Spinal cord (tissue), 10 donors: Measurements from ENCODE around the gene CNOT3. TPM values are rescaled to one million over a fixed set of nuclear protein-coding genes. Genes with fewer than 3 reads are reported as not detected.

Source experiments
- DNase-seq, 6 donors: peaks; one replicate each; pipeline versions ENCODE4 v3.0.0 to v3.0.0-alpha.2; 2013 to 2015; ENCODE audit warnings: low spot score in 6 of 6, low read depth in 4 of 6
- H3K27ac ChIP-seq: one replicate; pipeline ENCODE4 v1.5.1; 2013; ENCODE audit warnings: low read depth, low read length, control low read depth
- H3K27me3 ChIP-seq: one replicate; pipeline ENCODE4 v1.6.1; 2013; ENCODE audit warnings: low read length; ENCODE audit not compliant: control insufficient read depth, insufficient read depth
- H3K36me3 ChIP-seq: one replicate; pipeline ENCODE4 v1.6.1; 2013; ENCODE audit warnings: low read length; ENCODE audit not compliant: control insufficient read depth, insufficient read depth
- H3K4me1 ChIP-seq: one replicate; pipeline ENCODE4 v1.6.1; 2013; ENCODE audit warnings: low read length; ENCODE audit not compliant: control insufficient read depth, insufficient read depth
- H3K4me3 ChIP-seq: one replicate; pipeline ENCODE4 v1.5.1; 2013; ENCODE audit warnings: low read depth, low read length, control low read depth
- H3K9me3 ChIP-seq: one replicate; pipeline ENCODE4 v1.6.1; 2013; ENCODE audit warnings: low read length; ENCODE audit not compliant: control insufficient read depth, insufficient read depth
- WGBS: methylation state at CpG from one replicate; pipeline ENCODE4 v1.1.5; 2013; ENCODE audit warnings: missing lambda C conversion rate; ENCODE audit not compliant: insufficient coverage; 5-methylcytosine and 5-hydroxymethylcytosine counted together
- polyA plus RNA-seq, 2 donors: library from polyadenylated mRNA; unstranded; fragments of 120-200 nt; gene quantifications; one replicate each; pipeline ENCODE4 v1.2.1, GENCODE V29; 2013; ENCODE audit not compliant: insufficient read length in 2 of 2
- total RNA-seq, 2 donors: library from RNA; depleted of rRNA in 1 of 2; stranded (reverse); fragments of 120-200 nt in 1 of 2; fragments of >200 nt in 1 of 2; gene quantifications; one replicate each; pipeline versions ENCODE4 v1.2.3 to v1.2.4, GENCODE V29; 2013 to 2014
- donor health status: healthy.

CNOT3 gene
- total and polyA plus RNA-seq, 4 donors = 7.2 to 62.9 (median 36.7) TPM

DNA sequence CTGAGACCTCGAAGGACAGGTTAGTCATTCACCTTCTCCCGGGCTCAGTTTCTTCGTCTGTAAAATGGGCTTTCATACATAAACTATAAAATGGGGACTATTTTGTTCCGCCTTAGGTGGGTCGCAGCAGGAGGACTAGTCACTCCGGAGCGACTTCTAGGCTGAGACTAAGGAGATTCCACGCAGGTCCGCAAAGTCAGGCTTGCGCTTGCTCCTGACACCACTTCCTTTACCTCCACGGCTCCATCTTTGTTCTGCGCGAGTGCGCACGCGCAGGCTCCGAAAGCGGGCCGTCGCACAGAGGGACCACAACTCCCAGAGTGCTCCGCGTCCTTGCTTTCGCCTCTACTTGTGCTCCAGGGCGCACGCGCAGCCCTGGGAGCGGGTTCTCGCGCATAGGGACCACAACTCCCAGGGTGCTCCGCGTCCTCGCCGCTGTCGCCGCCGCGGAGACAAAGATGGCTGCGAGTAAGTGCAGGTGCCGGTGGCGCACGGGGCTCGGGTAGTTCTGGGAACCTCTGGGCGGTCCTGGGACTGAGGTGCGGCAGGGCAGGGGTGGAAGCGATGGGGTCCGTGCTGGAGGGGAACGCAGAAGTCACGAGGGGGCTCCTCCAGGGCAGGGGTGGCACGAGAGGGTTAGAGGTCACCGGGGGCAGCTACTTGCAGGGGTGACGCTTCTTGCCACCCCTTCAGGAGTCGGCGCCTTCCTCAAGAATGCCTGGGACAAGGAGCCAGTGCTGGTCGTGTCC, 35.0 kb upstream of the CNOT3 start, which contains the start of gene NDUFA3:
NDUFA3 (plus strand) TSS at position 435 of the 749 bp plus-strand sequence; CDS start at position 459, 24 bp downstream.
- no peaks in the 10 kb centered on the region for H3K9me3 ChIP-seq
- H3K27ac ChIP-seq = no peak within 1 kb of the TSS
- H3K4me3 ChIP-seq = peak within 1 kb of the TSS; percentile 87
- peaks cover 33% of the 10 kb centered on the region for H3K36me3 ChIP-seq
- H3K27me3 ChIP-seq = peaks cover 2% of the 10 kb centered on the region
- peaks cover 18% of the 10 kb centered on the region for H3K4me1 ChIP-seq
- peak; percentile 94 to 100 (median 97) for DNase-seq
- WGBS = under 1% methylated on average over 51 of the region's 54 CpGs

DNA sequence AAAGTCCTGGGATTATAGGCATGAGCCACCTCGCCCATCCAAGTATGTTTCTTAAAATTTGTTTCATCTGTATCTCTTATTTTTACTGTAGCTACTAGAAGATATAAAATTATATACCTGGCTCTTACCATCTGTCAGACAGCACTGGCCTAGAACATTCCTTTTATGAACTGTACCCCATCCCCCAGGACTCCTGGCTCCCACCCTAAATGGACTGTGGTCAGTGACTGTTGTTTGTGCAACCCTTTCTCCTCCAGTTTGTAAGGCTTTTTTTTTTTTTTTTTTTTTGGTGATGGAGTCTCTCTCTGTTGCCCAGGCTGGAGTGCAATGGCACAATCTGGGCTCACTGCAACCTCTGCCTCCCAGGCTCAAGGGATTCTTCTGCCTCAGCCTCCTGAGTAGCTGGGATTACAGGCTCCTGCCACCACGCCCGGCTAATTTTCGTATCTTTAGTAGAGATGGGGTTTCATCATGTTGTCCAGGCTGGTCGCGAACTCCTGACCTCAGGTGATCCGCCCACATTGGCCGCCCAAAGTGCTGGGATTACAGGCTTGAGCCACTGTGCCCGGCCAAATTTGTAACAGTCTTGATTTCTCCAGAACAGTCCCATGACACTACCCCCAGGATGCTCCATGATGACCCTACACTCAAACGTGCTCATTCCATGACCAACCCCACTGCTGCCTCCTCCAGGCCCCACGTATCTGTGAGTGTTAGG, 32.4 kb upstream of the CNOT3 start:
- H3K27me3 ChIP-seq = no peaks in the 10 kb centered on the region
- WGBS = 95% methylated on average over 10 of the region's 11 CpGs

GRCh38 chr19:54105796-54106195, 31.8 kb upstream of the CNOT3 start:
- H3K27me3 ChIP-seq = no peaks in the 10 kb centered on the region
- H3K4me1 ChIP-seq = peaks cover 18% of the 10 kb centered on the region
- whole genome bisulfite sequencing = 93% methylated on average over 10 of the region's 10 CpGs
- peaks cover 65% of the 10 kb centered on the region for H3K36me3 ChIP-seq
- no peak overlapping the region for H3K27ac ChIP-seq
- no peaks in the 10 kb centered on the region for H3K9me3 ChIP-seq
- DNase-seq = no peak
- no peak overlapping the region for H3K4me3 ChIP-seq

More for the DNA sequence above, 32.4 kb upstream of the CNOT3 start:
- Histone ChIP-seq H3K4me3 (no peak overlapping the region), H3K9me3 (no peaks in the 10 kb centered on the region), H3K4me1 (peaks cover 18% of the 10 kb centered on the region), H3K36me3 (peaks cover 58% of the 10 kb centered on the region), H3K27ac (no peak overlapping the region)
- DNase-seq = no peak

- Histone ChIP-seq H3K36me3 (peaks cover 72% of the 10 kb centered on the region), H3K4me3 (no peak overlapping the region), H3K27me3 (no peaks in the 10 kb centered on the region), H3K4me1 (peaks cover 18% of the 10 kb centered on the region), H3K9me3 (no peaks in the 10 kb centered on the region), H3K27ac (no peak overlapping the region)
- DNase-seq = no peak
- 90% methylated on average over 11 of the region's 15 CpGs for WGBS
Observed at GRCh38 chr19:54106716-54107115, 30.8 kb upstream of the CNOT3 start.

- Histone ChIP-seq H3K4me3 (no peak overlapping the region), H3K9me3 (no peaks in the 10 kb centered on the region), H3K36me3 (peaks cover 80% of the 10 kb centered on the region), H3K27ac (no peak overlapping the region), H3K4me1 (peaks cover 12% of the 10 kb centered on the region), H3K27me3 (no peaks in the 10 kb centered on the region)
- no peak for DNase-seq
- 86% methylated on average over 18 of the region's 21 CpGs for WGBS
Observed at GRCh38 chr19:54107876-54108490, 29.6 kb upstream of the CNOT3 start.

- no peaks in the 10 kb centered on the region for H3K27me3 ChIP-seq
- H3K27ac ChIP-seq = no peak overlapping the region
- H3K4me3 ChIP-seq = no peak overlapping the region
- no peak for DNase-seq
- H3K36me3 ChIP-seq = peaks cover 80% of the 10 kb centered on the region
- WGBS = 85% methylated on average over 2 of the region's 7 CpGs
- no peaks in the 10 kb centered on the region for H3K9me3 ChIP-seq
- peaks cover 9% of the 10 kb centered on the region for H3K4me1 ChIP-seq
Observed at GRCh38 chr19:54108496-54108895, 29.1 kb upstream of the CNOT3 start.

- H3K4me1 ChIP-seq = peaks cover 10% of the 10 kb centered on the region
- no peak for DNase-seq
- H3K27me3 ChIP-seq = no peaks in the 10 kb centered on the region
- peaks cover 85% of the 10 kb centered on the region for H3K36me3 ChIP-seq
- H3K9me3 ChIP-seq = no peaks in the 10 kb centered on the region
- 85% methylated on average over 2 of the region's 6 CpGs for WGBS
- no peak overlapping the region for H3K4me3 ChIP-seq
- no peak overlapping the region for H3K27ac ChIP-seq
Observed at GRCh38 chr19:54109651-54110050, 27.9 kb upstream of the CNOT3 start.

DNA sequence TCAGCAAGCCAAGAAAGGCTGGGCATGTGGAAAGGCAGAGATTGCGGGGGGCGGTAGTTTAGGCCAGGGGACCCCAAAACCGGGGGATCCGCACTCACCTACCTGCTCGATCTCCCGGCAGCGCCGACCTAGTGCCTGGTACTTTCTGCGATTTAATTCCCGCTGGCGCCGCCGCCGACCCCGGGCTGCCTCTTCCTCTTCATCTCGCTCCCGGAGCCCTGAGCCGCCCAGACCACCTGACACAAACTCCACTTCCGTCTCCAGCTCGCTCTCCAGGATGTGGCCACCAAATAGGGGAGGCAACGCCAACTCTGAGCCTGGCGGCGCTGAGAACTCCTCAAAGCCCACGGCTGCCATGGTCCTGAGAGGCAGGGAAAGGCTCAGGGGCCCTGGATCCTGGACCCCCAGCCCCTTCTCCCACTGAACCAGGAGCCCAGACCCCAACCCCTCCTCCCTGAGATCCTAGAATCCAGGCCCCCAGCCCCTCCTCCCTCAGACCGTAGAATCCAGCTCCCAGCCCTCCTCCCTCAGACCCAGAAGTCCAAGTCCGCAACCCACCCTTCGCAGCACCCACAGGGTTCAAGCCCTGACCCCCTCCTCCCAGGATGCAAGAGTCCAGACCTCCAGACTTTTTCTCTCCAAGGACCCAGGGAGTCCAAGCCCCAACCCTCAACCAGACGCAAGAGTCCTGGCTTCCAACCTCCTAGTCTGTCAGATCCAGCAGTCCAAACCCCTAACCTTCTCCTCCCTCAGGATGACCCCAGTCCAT, 23.0 kb upstream of the CNOT3 start:
- H3K9me3 ChIP-seq = no peaks in the 10 kb centered on the region
- H3K4me1 ChIP-seq = peaks cover 23% of the 10 kb centered on the region
- peak overlapping the region; percentile 94 for H3K27ac ChIP-seq
- peaks cover 54% of the 10 kb centered on the region for H3K36me3 ChIP-seq
- peak in 1 of 6 donors; percentile 15 for DNase-seq
- 27% methylated on average over 28 of the region's 28 CpGs for WGBS
- peak overlapping the region; percentile 89 for H3K4me3 ChIP-seq
- H3K27me3 ChIP-seq = no peaks in the 10 kb centered on the region
